K562 (cell line): ENCODE measurements around the gene GALNS. TPM values are rescaled to one million over a fixed set of nuclear protein-coding genes. Genes with fewer than 3 reads are reported as not detected.

Source experiments
- ATAC-seq: fragments of 200-7000 bp; cut with Tn5 transposase; 3 replicates; pipeline ENCODE4 v1.9.1; 2020; ENCODE audit warnings: moderate library complexity
- BruUV-seq: library from RNA; stranded (reverse); fragments of 400-500 nt; replicated peaks from 2 replicates; lab custom pipeline; 2021; lab: Mats Ljungman, UMichigan
- CTCF ChIA-PET: fragments of 300-600 bp; formaldehyde crosslinking; extraction: SDS; loops from one replicate; lab custom pipeline; 2021; ENCODE audit warnings: low intra/inter-chr PET ratio; lab: Yijun Ruan, JAX
- POLR2A ChIA-PET: fragments of 300-600, 350-650 bp; sonication (Branson Sonifier 250); formaldehyde crosslinking; extraction: SDS; loops from one replicate; lab custom pipeline; 2021; ENCODE audit warnings: antibody characterized with exemption, inconsistent platforms; lab: Yijun Ruan, JAX
- DNase-seq, 4 experiments: peaks; one replicate each; pipeline versions ENCODE4 v3.0.0 to v3.0.0-alpha.2; 2011 to 2018; ENCODE audit warnings: low spot score in 3 of 4, mixed read lengths in 3 of 4; ENCODE audit errors: extremely low read depth in 1 of 4
- FAIRE-seq: peaks from 2 replicates; lab custom pipeline; 2011; peaks lifted over from hg19 to GRCh38; lab: Jason Lieb, UNC
- H2AFZ ChIP-seq: 2 replicates; pipeline ENCODE4 v1.6.0; 2011; ENCODE audit warnings: low read depth, low read length, control low read depth, inconsistent platforms
- H3K27ac ChIP-seq: fragments of 200-600 bp; 3 replicates; pipeline ENCODE4 v1.8.0; 2011; ENCODE audit warnings: low read depth, mild to moderate bottlenecking, control low read depth, inconsistent platforms, low read length, moderate library complexity, mixed read lengths; ENCODE audit errors: extremely low read depth
- H3K27me3 ChIP-seq, 2 experiments: fragments of 300-600 bp in 1 of 2; 2 replicates in 1 of 2; 3 replicates in 1 of 2; pipeline versions ENCODE4 v1.6.0 to v1.8.0; 2011; ENCODE audit warnings: inconsistent platforms in 2 of 2, low read length in 2 of 2, mild to moderate bottlenecking in 1 of 2, mixed read lengths in 1 of 2, moderate library complexity in 1 of 2; ENCODE audit not compliant: control insufficient read depth in 2 of 2, insufficient read depth in 2 of 2
- H3K36me3 ChIP-seq: fragments of 300-600 bp; 3 replicates; pipeline ENCODE4 v1.8.0; 2011; ENCODE audit warnings: mild to moderate bottlenecking, low read length, inconsistent platforms; ENCODE audit not compliant: control insufficient read depth, insufficient read depth
- H3K4me1 ChIP-seq, 2 experiments: fragments of 200-600 bp in 1 of 2; replicated peaks in 1 of 2; 2 replicates in 1 of 2; 3 replicates in 1 of 2; pipeline versions ENCODE4 v1.5.1 to v1.8.0; 2011; ENCODE audit warnings: inconsistent platforms in 2 of 2, low read length in 2 of 2, mild to moderate bottlenecking in 1 of 2, mixed read lengths in 1 of 2, moderate library complexity in 1 of 2; ENCODE audit not compliant: control insufficient read depth in 2 of 2, insufficient read depth in 2 of 2
- H3K4me2 ChIP-seq: 2 replicates; pipeline ENCODE4 v1.6.1; 2011; ENCODE audit warnings: low read length, control low read depth, inconsistent platforms, mixed read lengths; ENCODE audit not compliant: insufficient read depth
- H3K4me3 ChIP-seq: fragments of 200-600 bp; sonication (generic), shearing (Covaris generic); 2 replicates; pipeline ENCODE4 v1.5.1; 2016; ENCODE audit warnings: control low read depth, inconsistent platforms
- H3K79me2 ChIP-seq: fragments of 200-600 bp; 3 replicates; pipeline ENCODE4 v1.8.0; 2011; ENCODE audit warnings: low read length, inconsistent platforms; ENCODE audit not compliant: control insufficient read depth, insufficient read depth
- H3K9ac ChIP-seq, 2 experiments: 2 replicates each; pipeline versions ENCODE4 v1.6.0 to v1.6.1; 2011; ENCODE audit warnings: low read depth in 2 of 2, low read length in 2 of 2, control low read depth in 1 of 2, inconsistent platforms in 1 of 2, mild to moderate bottlenecking in 1 of 2, mixed read lengths in 1 of 2; ENCODE audit not compliant: insufficient read depth in 1 of 2
- H3K9me1 ChIP-seq: one replicate; pipeline ENCODE4 v1.6.0; 2011; ENCODE audit warnings: inconsistent platforms, mild to moderate bottlenecking, low read length, moderate library complexity; ENCODE audit not compliant: control insufficient read depth, insufficient read depth
- H3K9me3 ChIP-seq: replicated peaks from 2 replicates; pipeline ENCODE4 v1.5.1; 2011; ENCODE audit warnings: low read depth, low read length, inconsistent platforms; ENCODE audit not compliant: control insufficient read depth, insufficient read depth
- H4K20me1 ChIP-seq: replicated peaks from 2 replicates; pipeline ENCODE4 v1.6.1; 2011; ENCODE audit warnings: low read length, inconsistent platforms, mixed read lengths; ENCODE audit not compliant: control insufficient read depth, insufficient read depth
- MGA ChIP-seq: fragments of 450-650 bp; IDR thresholded peaks from 2 replicates; pipeline ENCODE4 v1.6.1; 2016; ENCODE audit warnings: mild to moderate bottlenecking, moderate library complexity
- NCOA2 ChIP-seq, 2 experiments: fragments of 450-650 bp; IDR thresholded peaks; 2 replicates each; pipeline ENCODE4 v1.6.1; 2018; ENCODE audit warnings: mild to moderate bottlenecking in 2 of 2, moderate library complexity in 1 of 2; ENCODE audit not compliant: partially characterized antibody in 2 of 2
- RBFOX2 ChIP-seq: fragments of 200-400 bp; formaldehyde crosslinking; IDR thresholded peaks from 2 replicates; pipeline ENCODE4 v1.6.1; 2017; ENCODE audit warnings: low read depth, mild to moderate bottlenecking, low read length, moderate library complexity
- U2AF1 ChIP-seq: fragments of 200-400 bp; formaldehyde crosslinking; optimal IDR thresholded peaks from 2 replicates; pipeline ENCODE3; 2017; ENCODE audit warnings: mild to moderate bottlenecking, low read depth, low read length, moderate library complexity
- ZNF561 ChIP-seq: fragments of 450-650 bp; formaldehyde crosslinking; conservative IDR thresholded peaks from 2 replicates; pipeline ENCODE4 v1.4.0; 2020; ENCODE audit warnings: mild to moderate bottlenecking, moderate library complexity
- WGBS: fragments of 100-300 bp; shearing (Covaris generic); methylation state at CpG from one replicate; pipeline ENCODE4 v1.1.6; 2016; ENCODE audit warnings: low coverage, mixed read lengths; ENCODE audit not compliant: insufficient coverage; ENCODE audit errors: missing lambda C conversion rate; 5-methylcytosine and 5-hydroxymethylcytosine counted together
- in situ Hi-C: fragments of 300-500 bp; cut with MboI; formaldehyde crosslinking; loops from 4 replicates; pipeline ENCODE4 v1.15.0; 2018; ENCODE audit warnings: inconsistent platforms, mixed read lengths
- intact Hi-C: fragments of 100-400 bp; cut with micrococcal nuclease; formaldehyde crosslinking; loops from 2 replicates; pipeline ENCODE4 v1.14.2; 2022
- polyA plus RNA-seq, 8 experiments: library from polyadenylated mRNA; depleted of rRNA in 4 of 8; stranded (reverse) in 5 of 8; unstranded in 3 of 8; fragments of >200 nt; fragmentation: Nextera tagmentation in 2 of 8; fragmentation: Illumina TruSeq in 1 of 8; extraction: Ambion mirVana in 2 of 8; extraction: Trizol in 1 of 8; gene quantifications; 2 replicates each; pipeline versions ENCODE4 v1.2.1 to v1.2.3, GENCODE V29; 2011 to 2014; ENCODE audit warnings: inconsistent platforms in 1 of 8, missing spikeins in 1 of 8
- total RNA-seq, 7 experiments: library from RNA; depleted of rRNA in 6 of 7; stranded (reverse); fragments of >200 nt in 6 of 7; fragmentation: Illumina TruSeq in 2 of 7; extraction: Trizol in 2 of 7; gene quantifications; 2 replicates each; pipeline versions ENCODE4 v1.2.1 to v1.2.3, GENCODE V29; 2011 to 2021; ENCODE audit warnings: low replicate concordance in 1 of 7

GALNS gene
- total and polyA plus RNA-seq, 9 of the 15 experiments (the other 6 are each of a cell fraction or from before 2014, with no cell fraction given): 0.38 to 13.2 (median 4.3) TPM

- Histone ChIP-seq H3K4me1 (peaks cover 0 to 64% of the 10 kb centered on the region in 2 experiments; a peak in 2 of 5 replicates), H3K36me3 (peaks cover 95% of the 10 kb centered on the region; the same call in 2 of the 3 replicates), H3K9me1 (peaks cover 2% of the 10 kb centered on the region), H3K9ac (no peak overlapping the region), H3K4me3 (no peak overlapping the region), H3K27ac (no peak overlapping the region), H3K4me2 (no peak overlapping the region), H3K79me2 (no peaks in the 10 kb centered on the region), H3K9me3 (no peaks in the 10 kb centered on the region), H4K20me1 (peaks cover 8% of the 10 kb centered on the region; the same call in 1 of the 2 replicates), H2AFZ (no peak overlapping the region), H3K27me3 (no peaks in the 10 kb centered on the region)
- WGBS: 95% methylated on average over 15 of the region's 20 CpGs
- in situ Hi-C loops: no loop called here
- FAIRE-seq: no peak
- no peak for ATAC-seq
- ChIA-PET POLR2A (no interaction called here), CTCF (no interaction called here)
- intact Hi-C loops: no loop called here
- BruUV-seq: no TSS peak
- DNase-seq: no peak
- TF ChIP-seq ZNF561 (CRISPR knock-in tag): no peak
- no peak for TF ChIP-seq NCOA2 (IDR thresholded peaks at IDR 0.05; ENCODE audit: partially characterized antibody in 2 of 2)
- TF ChIP-seq MGA: no peak
- no peak for TF ChIP-seq U2AF1
- TF ChIP-seq RBFOX2: no peak
Measured at GRCh38 chr16:88878356-88878755, 21.6 kb upstream of the GALNS start.
